HepG2 (cell line): Measurements from ENCODE around the gene KANSL1. TPM values are rescaled to one million over a fixed set of nuclear protein-coding genes. Genes with fewer than 3 reads are reported as not detected.

Source experiments
- HINFP ChIP-seq: sonication (generic); formaldehyde crosslinking; IDR thresholded peaks from 2 replicates; pipeline ENCODE4 v1.4.0; 2020; ENCODE audit warnings: low read depth, mild to moderate bottlenecking, missing genetic modification reagents
- MNT ChIP-seq: fragments of 450-650 bp; IDR thresholded peaks from 2 replicates; pipeline ENCODE4 v1.6.1; 2016
- NONO ChIP-seq, 2 experiments: fragments of 450-650 bp in 1 of 2; sonication (generic) in 1 of 2; formaldehyde crosslinking in 1 of 2; IDR thresholded peaks in 1 of 2; conservative IDR thresholded peaks in 1 of 2; 2 replicates each; pipeline versions ENCODE4 v1.6.1 to v1.8.0; 2017 to 2022; ENCODE audit warnings: mild to moderate bottlenecking in 1 of 2, missing genetic modification reagents in 1 of 2, moderate library complexity in 1 of 2
- NR2F1 ChIP-seq, 2 experiments: fragments of 450-650 bp in 1 of 2; formaldehyde crosslinking in 1 of 2; IDR thresholded peaks; 2 replicates each; pipeline versions ENCODE4 v1.5.0 to v1.6.1; 2016 to 2020; ENCODE audit warnings: mild to moderate bottlenecking in 1 of 2, missing compliant biosample characterization in 1 of 2, missing genetic modification reagents in 1 of 2, moderate library complexity in 1 of 2
- PRDM15 ChIP-seq: sonication (generic); formaldehyde crosslinking; IDR thresholded peaks from 2 replicates; pipeline ENCODE4 v1.4.0; 2020; ENCODE audit warnings: missing genetic modification reagents
- RAD21 ChIP-seq: fragments of 450-650 bp; formaldehyde crosslinking; IDR thresholded peaks from 2 replicates; pipeline ENCODE4 v1.5.0; 2020; ENCODE audit warnings: mild to moderate bottlenecking
- SATB2 ChIP-seq: sonication (generic); formaldehyde crosslinking; IDR thresholded peaks from 2 replicates; pipeline ENCODE4 v1.5.0; 2020; ENCODE audit warnings: missing genetic modification reagents
- SMAD1 ChIP-seq: sonication (generic); formaldehyde crosslinking; IDR thresholded peaks from 2 replicates; pipeline ENCODE4 v1.4.0; 2020; ENCODE audit warnings: missing genetic modification reagents, low read depth, mild to moderate bottlenecking, borderline replicate concordance
- STAT6 ChIP-seq: sonication (generic); formaldehyde crosslinking; IDR thresholded peaks from 2 replicates; pipeline ENCODE4 v1.4.0; 2020; ENCODE audit warnings: missing genetic modification reagents, mild to moderate bottlenecking, borderline replicate concordance
- ZNF260 ChIP-seq: sonication (generic); formaldehyde crosslinking; IDR thresholded peaks from 2 replicates; pipeline ENCODE4 v1.4.0; 2020; ENCODE audit warnings: missing genetic modification reagents, low read depth, mild to moderate bottlenecking, borderline replicate concordance
- ZNF441 ChIP-seq: sonication (generic); formaldehyde crosslinking; IDR thresholded peaks from 2 replicates; pipeline ENCODE4 v1.7.0; 2021; ENCODE audit warnings: missing genetic modification reagents, borderline replicate concordance
- ZNF556 ChIP-seq: sonication (generic); formaldehyde crosslinking; IDR thresholded peaks from 2 replicates; pipeline ENCODE4 v1.4.0; 2020; ENCODE audit warnings: mild to moderate bottlenecking, missing genetic modification reagents, borderline replicate concordance
- ZNF766 ChIP-seq: sonication (generic); formaldehyde crosslinking; IDR thresholded peaks from 2 replicates; pipeline ENCODE4 v1.5.0; 2020; ENCODE audit warnings: missing genetic modification reagents, borderline replicate concordance
- ZXDC ChIP-seq: sonication (generic); formaldehyde crosslinking; IDR thresholded peaks from 2 replicates; pipeline ENCODE4 v1.5.0; 2020; ENCODE audit warnings: mild to moderate bottlenecking, missing genetic modification reagents
- polyA plus RNA-seq, 8 experiments: library from polyadenylated mRNA; depleted of rRNA in 3 of 8; stranded (reverse) in 7 of 8; unstranded in 1 of 8; fragments of >200 nt; fragmentation: Illumina TruSeq in 4 of 8; extraction: Trizol in 4 of 8; gene quantifications; 2 replicates each; pipeline versions ENCODE4 v1.2.1 to v1.2.3, GENCODE V29; 2011 to 2016; ENCODE audit warnings: low read depth in 4 of 8, missing spikeins in 1 of 8, mixed read lengths in 1 of 8; ENCODE audit not compliant: insufficient read depth in 1 of 8
- total RNA-seq, 5 experiments: library from RNA; depleted of rRNA; stranded (reverse); fragments of >200 nt; fragmentation: Illumina TruSeq; extraction: Trizol; gene quantifications; 2 replicates each; pipeline ENCODE4 v1.2.3, GENCODE V29; 2016; ENCODE audit warnings: low read depth in 1 of 5

KANSL1 gene
- total and polyA plus RNA-seq, 2 of the 13 experiments (the other 11 are each of a cell fraction or from before 2014, with no cell fraction given): 24.0 to 59.6 TPM

- TF ChIP-seq STAT6 (CRISPR knock-in tag) (no peak), ZXDC (CRISPR knock-in tag) (no peak; the same call in 1 of the 2 replicates), NONO (IDR thresholded peaks at IDR 0.05) (no peak), NONO (CRISPR knock-in tag; conservative IDR thresholded peaks at IDR 0.05) (no peak), PRDM15 (CRISPR knock-in tag) (no peak), MNT (0 out of 2 replicates have a peak, but pooled peaks have one; percentile 12), ZNF556 (CRISPR knock-in tag) (no peak), ZNF260 (CRISPR knock-in tag) (no peak), ZNF441 (CRISPR knock-in tag) (no peak), NR2F1 (CRISPR knock-in tag; IDR thresholded peaks at IDR 0.05) (no peak), HINFP (CRISPR knock-in tag) (no peak), RAD21 (peak; percentile 73; the same call in 1 of the 2 replicates), SATB2 (CRISPR knock-in tag) (no peak), ZNF766 (CRISPR knock-in tag) (no peak), SMAD1 (no peak)
These were observed at the start of gene KANSL1 (continued) for GRCh38 chr17:46193151-46193625.
